H1 (cell line): ENCODE data around the gene ATXN7. TPM values are rescaled to one million over a fixed set of nuclear protein-coding genes. Genes with fewer than 3 reads are reported as not detected.

Experiments used
- ATF2 ChIP-seq: IDR thresholded peaks from 2 replicates; pipeline ENCODE4 v1.6.1; 2012; ENCODE audit warnings: low read length, inconsistent platforms
- CTBP2 ChIP-seq: IDR thresholded peaks from 2 replicates; pipeline ENCODE4 v1.7.0; 2011; ENCODE audit warnings: borderline replicate concordance, mild to moderate bottlenecking, moderate library complexity, mixed read lengths, low read length; ENCODE audit not compliant: insufficient read depth, insufficient read length
- EGR1 ChIP-seq: IDR thresholded peaks from 2 replicates; pipeline ENCODE4 v1.6.1; 2011; ENCODE audit warnings: low read depth, low read length, borderline replicate concordance
- HDAC6 ChIP-seq: IDR thresholded peaks from one replicate; pipeline ENCODE4 v1.7.1; 2012; ENCODE audit warnings: low read depth, mild to moderate bottlenecking, inconsistent platforms, low read length, moderate library complexity
- RAD21 ChIP-seq, 2 experiments: IDR thresholded peaks in 1 of 2; conservative IDR thresholded peaks in 1 of 2; 2 replicates each; pipeline ENCODE4 v1.6.1; 2011; ENCODE audit warnings: low read depth in 2 of 2, low read length in 2 of 2, improper control_type of control experiment in 1 of 2, inconsistent platforms in 1 of 2, mild to moderate bottlenecking in 1 of 2, moderate library complexity in 1 of 2
- RBBP5 ChIP-seq: IDR thresholded peaks from 2 replicates; pipeline ENCODE4 v1.7.1; 2012; ENCODE audit warnings: low read depth, mild to moderate bottlenecking, inconsistent platforms, low read length, moderate library complexity, borderline replicate concordance
- SUZ12 ChIP-seq: fragments of 200-600 bp; sonication (generic); IDR thresholded peaks from 2 replicates; pipeline ENCODE4 v1.6.1; 2012; ENCODE audit warnings: mild to moderate bottlenecking, inconsistent platforms, low read length, moderate library complexity, mixed read lengths
- TAF7 ChIP-seq: optimal IDR thresholded peaks from 2 replicates; pipeline ENCODE3; 2011; ENCODE audit warnings: low read depth, mild to moderate bottlenecking, inconsistent platforms, low read length, moderate library complexity, borderline replicate concordance
- TBP ChIP-seq: IDR thresholded peaks from 2 replicates; pipeline ENCODE4 v1.6.1; 2011; ENCODE audit warnings: low read depth, low read length, improper control_type of control experiment
- TCF12 ChIP-seq: IDR thresholded peaks from 2 replicates; pipeline ENCODE4 v1.6.1; 2011; ENCODE audit warnings: low read depth, mild to moderate bottlenecking, low read length
- polyA plus RNA-seq, 7 experiments: library from polyadenylated mRNA; depleted of rRNA in 3 of 7; stranded (reverse) in 5 of 7; unstranded in 2 of 7; fragments of >200 nt in 5 of 7; fragments of 200-250 nt in 2 of 7; gene quantifications; 1 replicate in 5 of 7; 2 replicates in 1 of 7; 4 replicates in 1 of 7; pipeline versions ENCODE4 v1.2.1 to v1.2.3, GENCODE V29; 2011 to 2013; ENCODE audit warnings: missing spikeins in 2 of 7, mixed read lengths in 2 of 7
- total RNA-seq: library from RNA; stranded (reverse); fragmentation: NEBNext Ultra II Directional; extraction: Animal tissue kit (Norgen Biotek cat#: 25700); gene quantifications from 2 replicates; pipeline ENCODE4 v1.2.1, GENCODE V29; 2021

ATXN7 gene
- total and polyA plus RNA-seq, 2 of the 8 experiments (the other 6 are each of a cell fraction or from before 2014, with no cell fraction given): 15.5 to 16.8 TPM

- no peak; a peak in 2 of 4 replicates for TF ChIP-seq RAD21 (IDR thresholded peaks at IDR 0.05 in 1 of 2, conservative IDR thresholded peaks at IDR 0.05 in 1 of 2; ENCODE audit: low read depth in 2 of 2, low read length in 2 of 2)
- TF ChIP-seq HDAC6: no peak
- TF ChIP-seq TCF12: no peak
- TF ChIP-seq ATF2: no peak
- 0 out of 2 replicates have a peak, but pooled peaks have one; percentile 85 for TF ChIP-seq RBBP5
- no peak for TF ChIP-seq EGR1
- peak; percentile 66; the same call in 1 of the 2 replicates for TF ChIP-seq TBP
- TF ChIP-seq SUZ12: peak; percentile 23; the same call in 1 of the 2 replicates
- TF ChIP-seq CTBP2: no peak
- TF ChIP-seq TAF7: no peak
Measured at GRCh38 chr3:63911873-63912767, 48.5 kb downstream of the ATXN7 start, which contains the start of gene SCAANT1 (continued).
